GM20000 (cell line): ENCODE results near the gene LPP.
"Not testable (repeated sequence)": the region's sequence is repeated elsewhere in the genome, so short reads cannot be mapped to it uniquely, and the experiment has no call there.

ENCODE experiments used
- DNase-seq: peaks from one replicate; pipeline ENCODE4 v3.0.0; 2012; ENCODE audit warnings: low spot score
- CTCF ChIP-seq: IDR thresholded peaks from 2 replicates; pipeline ENCODE4 v1.5.1; 2012; ENCODE audit warnings: mild to moderate bottlenecking, control low read depth; ENCODE audit errors: extremely low read depth, missing control alignments

The LPP gene

DNA sequence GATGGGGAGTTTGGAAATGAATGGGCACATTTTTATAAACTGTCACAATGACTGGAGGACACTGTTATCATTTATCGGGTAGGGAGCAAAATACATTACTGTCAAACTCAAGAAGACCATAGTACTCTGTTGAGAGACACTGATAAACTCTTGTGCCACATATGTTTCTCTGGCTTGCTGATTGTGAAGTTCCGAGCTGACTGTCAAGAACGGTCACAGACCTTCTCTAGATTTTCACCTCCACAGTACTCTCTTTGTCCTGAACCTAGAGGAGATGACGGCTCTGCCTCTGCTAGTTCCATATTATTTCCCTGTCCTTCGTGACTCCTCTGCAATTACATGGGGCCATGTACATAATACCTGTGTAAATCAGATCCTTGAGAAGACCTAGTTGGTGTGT lies 451.9 kb downstream of the LPP start:
- TF ChIP-seq CTCF: no peak
- DNase-seq: no peak

- TF ChIP-seq CTCF: no peak
- DNase-seq: no peak
These were observed 453.9 kb downstream of the LPP start for GRCh38 chr3:188607805-188608315.

GRCh38 chr3:188608401-188608800 lies 454.4 kb downstream of the LPP start:
- DNase-seq: no peak
- no peak for TF ChIP-seq CTCF

DNA sequence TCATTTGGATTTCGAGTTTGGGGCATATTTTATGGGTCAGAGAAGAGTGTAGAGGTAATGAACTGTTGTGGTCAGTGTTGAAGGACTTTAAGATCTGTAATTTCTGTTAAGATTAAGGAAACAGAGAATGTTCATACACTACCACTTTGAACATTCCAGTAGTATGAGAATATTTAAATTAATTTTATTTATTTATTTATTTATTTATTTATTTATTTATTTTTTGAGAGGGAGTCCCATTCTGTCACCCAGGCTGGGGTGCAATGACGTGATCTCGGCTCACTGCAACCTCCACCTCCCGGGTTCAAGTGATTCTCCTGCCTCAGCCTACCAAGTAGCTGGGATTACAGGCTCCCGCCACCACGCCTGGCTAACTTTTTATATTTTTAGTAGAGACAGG lies 459.8 kb downstream of the LPP start:
- not testable (repeated sequence) for DNase-seq

DNA sequence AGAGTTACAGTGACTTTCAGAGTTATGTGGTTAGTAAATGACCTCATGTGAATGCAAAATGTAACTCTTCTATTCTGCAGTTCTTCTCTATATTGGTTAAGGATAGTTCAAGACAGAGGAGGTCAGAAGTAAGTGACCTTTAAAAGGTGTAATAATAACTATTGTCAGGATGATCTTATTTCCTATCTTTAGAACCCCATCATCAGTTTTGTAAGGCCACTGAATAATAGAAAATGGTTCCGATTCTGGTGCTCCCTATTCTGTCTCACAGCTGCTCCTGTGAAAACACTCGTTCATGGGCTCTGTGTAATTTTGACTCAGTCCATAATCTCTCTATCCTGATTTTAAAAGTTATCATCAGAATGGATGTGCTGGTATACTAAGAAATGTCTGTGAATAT lies 463.3 kb downstream of the LPP start:
- DNase-seq: no peak
- no peak for TF ChIP-seq CTCF

DNA sequence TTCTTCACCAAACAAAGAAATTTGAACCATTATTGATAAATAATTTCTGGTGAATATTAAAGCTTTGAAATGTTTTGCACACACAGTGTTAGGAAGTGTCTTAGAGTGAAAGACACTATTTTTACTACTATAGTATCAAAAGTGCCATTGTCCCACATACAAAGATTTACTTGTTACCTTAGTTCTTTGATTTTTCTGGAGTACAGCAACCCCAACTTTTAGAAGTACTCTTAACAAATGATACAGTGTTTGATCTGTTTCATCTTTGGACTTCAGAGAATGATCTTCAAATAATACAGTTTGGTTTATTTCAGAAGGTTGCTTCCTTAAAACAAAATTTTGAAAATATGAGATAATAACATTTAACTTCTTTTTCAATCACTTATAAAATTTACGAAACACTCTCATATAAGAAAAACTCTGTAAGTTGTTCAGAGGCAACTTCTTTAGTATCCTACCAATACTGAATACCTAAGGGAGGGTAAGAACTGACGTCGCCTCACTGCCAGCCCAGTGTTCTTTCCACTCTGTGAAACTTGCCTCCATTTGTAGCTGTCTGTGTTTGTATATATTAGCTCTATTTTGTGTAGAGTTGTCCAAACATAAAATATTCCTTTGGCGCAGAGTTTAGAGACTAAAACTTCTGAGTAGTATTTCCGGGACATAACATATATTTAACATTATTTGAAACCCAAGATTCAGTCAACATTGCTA lies 464.2 kb downstream of the LPP start:
- DNase-seq: no peak
- no peak for TF ChIP-seq CTCF

DNA sequence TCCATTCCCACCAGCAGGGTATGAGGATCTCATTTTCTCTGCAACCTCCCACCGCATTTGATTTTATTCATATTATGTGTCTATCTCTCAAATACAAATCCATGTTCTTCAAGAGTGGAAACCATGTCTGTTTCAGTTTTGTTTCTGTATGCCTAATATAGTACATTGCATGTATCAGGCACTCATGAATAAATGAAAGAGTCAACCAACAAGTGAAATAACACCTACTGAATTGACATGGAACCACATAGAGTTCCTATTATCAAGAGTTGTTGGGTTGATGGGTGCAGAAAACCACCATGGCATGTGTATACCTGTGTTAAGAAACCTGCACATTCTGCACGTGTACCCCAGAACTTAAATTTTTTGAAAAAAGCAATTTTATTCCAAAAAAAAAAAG lies 466.8 kb downstream of the LPP start:
- DNase-seq: no peak
- TF ChIP-seq CTCF: no peak

DNA sequence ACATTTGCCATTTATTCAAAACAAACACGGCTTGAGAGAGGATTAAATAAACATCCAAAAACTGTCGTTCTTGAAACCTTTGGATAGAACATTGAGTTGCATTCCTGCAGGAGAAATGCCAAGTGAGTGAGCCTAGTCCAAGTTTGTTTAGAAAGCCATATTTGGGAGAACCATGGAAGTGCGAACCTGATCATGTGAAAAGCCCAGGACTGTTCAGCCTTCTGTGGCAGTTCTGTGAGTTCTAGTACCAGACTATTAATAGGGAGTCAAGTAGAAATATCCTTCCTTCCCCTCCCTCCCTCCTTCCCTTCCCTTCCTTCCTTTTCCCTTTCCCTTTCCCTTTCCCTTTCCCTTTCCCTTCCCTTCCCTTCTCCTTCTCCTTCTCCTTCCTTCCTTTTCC lies 470.4 kb downstream of the LPP start:
- TF ChIP-seq CTCF: no peak
- DNase-seq: no peak
